Measurements from ENCODE around the gene ADARB2.

The ADARB2 gene

DNA sequence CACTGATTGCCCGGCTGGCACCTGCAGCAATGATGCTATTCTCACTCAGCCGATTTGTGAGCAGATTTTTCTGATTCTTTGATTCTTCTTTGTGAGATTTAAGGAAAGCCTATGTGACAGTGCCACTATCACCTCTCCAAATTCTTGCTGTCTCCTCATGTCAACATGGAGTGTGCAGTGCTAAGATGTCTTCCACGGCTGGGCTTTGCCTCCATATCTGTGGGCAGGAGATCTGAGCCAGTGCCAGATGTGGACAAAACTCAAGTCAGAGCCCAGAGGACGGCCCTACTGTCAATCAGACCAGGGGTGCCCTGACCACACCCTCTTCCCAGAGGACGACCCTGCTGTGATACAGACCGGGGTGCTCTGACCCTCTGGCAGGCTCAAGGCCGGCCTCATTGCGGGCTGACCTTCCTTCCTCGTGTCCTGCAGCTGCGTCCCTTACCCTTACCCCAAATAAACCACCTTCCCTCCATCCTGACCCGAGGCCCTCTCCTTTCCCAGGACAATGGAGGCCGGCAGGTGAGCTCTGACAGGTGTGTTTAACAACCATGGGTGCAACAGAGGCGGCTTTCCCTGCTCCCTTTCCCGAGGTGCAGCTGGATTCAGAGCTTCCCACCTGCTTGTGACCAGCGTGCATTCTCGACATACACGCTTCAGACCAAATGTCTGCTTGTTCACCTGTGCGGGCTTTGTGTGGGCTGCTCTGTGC lies 221.4 kb downstream of the ADARB2 start:
- DNase-seq = no peak

DNA sequence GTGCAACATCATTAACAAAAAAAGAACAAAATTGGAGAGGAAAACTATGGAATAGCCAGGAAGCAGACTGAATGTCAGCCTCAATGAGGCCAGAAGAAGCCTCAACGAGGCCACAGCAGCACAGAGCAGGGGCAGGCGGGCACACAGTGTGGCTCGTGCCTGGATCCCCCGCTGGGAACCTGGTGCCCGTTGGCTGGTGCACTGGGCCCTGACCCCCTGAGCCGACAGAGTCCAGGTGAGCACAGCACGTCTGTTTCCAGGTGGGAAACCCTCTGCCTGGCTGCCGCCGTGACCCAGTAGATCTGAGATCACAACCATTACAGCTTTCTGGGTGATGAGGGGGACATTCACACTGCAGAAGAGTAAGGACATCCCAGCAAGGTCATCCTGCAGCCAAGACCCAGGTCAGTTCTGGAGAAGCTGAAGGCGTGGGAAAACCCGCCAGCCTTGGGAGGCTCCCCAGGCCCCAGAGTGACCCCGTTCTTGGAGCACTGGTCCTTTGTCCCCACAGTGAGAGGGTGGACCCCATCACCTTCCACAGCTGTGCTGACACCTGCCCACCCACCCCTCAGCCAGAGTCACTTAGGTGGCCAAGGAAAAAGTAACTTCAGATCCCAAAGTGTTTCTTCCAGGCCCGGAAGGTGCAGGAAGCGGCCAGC lies 222.1 kb downstream of the ADARB2 start:
- DNase-seq = no peak

DNA sequence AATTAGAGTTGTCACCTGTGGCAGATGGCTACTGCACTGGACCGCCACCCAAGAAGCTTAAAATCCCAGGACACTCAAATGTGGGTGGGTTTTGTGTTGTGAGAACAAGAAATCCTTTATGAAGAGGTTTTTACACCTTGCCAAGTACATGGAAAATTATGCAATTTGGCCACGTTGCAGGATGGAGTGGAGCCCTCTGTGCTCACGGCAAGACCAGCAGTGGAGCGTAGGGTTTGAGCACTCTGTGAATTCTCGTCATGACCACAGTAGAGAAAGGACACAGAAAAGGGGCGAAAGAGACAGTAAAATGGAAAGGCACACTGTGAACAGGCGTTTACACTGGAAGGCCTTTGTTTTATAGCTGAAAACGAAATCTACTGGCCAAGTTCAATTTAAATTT lies 222.6 kb downstream of the ADARB2 start:
- DNase-seq = no peak

DNA sequence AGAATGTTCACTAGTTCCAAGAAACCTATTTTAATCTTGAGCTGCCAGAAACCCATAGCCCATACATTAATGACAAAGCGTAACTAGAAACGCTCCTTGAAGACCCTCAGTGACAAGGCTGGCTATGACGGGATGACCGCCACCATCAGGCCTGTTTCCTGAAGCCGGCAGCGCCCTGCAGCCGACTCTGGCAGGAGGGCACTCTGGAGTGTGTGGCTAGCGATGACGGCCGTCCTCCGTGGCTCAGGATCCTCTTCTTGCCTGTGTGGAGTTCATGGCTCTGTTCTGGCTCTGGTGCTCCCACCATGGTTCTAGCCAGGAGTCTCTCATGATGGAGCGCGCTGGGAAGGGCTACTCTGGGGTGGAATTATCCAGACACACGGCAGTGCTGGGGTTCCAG lies 224.1 kb downstream of the ADARB2 start:
- DNase-seq = no peak

DNA sequence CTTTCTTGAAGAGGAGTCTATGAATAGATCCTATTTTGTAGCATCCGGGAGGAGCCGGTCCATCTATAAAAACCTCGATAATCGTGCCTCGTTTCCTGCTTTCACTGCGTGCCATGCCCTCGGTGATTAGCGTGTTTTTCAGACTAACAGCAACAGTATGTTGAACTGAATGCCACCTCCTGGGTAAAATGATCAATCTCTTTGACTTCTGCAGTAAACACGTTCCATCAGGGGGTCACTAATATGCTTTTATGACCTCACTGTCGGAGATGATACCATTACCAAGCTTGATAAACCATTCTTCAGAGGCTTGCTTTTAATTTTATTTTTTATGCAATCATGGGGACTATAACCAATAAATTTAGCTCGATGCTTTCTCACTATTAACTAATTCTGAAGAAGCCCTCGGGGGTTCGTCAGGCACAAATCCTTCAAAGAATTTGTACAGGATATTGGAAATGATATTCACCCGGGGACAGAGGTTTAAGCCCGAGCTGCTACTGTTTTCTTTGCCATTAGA lies 228.3 kb downstream of the ADARB2 start:
- no peak for DNase-seq

DNA sequence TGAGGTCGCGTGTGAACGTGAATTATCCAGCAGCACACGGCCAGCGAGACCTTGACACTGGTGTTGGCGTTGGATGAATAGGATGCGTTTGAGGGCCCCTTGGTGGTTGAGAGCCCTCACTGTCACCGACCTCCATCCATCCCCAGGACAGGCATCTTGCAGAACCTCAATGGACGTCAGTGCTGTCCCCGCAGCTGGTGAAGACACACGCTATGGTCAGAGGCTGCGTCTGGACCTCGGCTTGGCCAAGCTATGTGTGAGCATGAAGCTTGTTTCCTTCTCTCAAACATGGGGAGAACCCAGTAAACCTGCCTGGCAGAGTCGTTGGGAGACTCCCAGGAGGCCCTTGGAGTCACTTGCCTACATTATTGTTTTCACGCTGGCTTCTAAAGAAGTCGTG lies 229.2 kb downstream of the ADARB2 start:
- no peak for DNase-seq

DNA sequence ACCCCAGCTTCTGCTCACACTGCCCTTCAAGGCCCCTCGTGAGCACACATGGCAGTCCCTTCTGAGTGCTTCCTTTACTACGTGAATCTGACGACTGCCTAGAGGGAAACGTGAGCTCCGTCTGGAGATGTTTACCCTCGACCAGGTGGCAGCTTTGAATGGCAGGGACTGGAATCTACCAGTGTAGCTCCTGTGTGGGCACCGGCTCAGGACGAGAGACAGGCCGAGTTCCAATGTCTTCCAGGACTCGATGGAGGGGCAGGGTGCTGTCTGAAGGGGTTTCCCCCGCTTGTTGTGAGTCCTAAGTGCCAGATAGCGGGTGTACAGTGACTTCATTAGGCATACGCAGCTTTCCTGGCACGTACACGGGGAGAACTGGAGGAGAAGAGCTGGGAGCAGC lies 229.9 kb downstream of the ADARB2 start:
- no peak for DNase-seq

DNA sequence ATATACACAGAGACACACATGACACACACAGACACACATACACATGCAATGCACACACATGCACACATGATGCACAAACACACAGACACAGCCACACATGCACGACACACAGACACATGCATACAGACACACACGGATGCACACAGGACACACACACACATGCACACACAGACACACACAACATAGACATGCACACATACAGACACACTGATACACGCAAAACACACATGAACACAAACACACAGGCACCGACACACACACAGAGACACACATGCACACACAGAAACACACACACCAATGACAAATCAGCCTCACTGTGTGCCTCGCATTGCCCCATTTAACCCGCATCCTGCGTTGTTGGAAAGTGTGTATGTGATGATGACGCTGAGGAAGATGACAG lies 232.4 kb downstream of the ADARB2 start:
- no peak for DNase-seq

DNA sequence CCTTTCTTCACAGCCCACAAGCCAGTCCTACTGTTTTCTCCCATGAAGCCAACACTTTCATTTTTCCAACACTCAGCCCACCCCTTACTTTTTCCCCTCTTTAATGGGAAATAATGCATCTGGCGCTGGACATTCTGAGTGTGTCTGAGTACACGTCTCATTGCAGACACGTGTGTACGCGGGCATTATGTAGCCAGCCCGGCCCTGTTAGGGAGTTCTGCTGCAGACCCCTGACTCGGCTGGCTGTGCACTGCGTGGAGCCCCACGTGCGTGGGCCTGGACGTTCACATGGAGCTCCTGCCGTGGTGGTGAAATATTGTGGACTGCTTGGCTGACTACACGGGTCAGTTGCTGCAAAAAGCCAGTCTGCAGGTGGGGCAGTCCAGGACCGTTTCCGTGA lies 233.0 kb downstream of the ADARB2 start:
- no peak for DNase-seq

DNA sequence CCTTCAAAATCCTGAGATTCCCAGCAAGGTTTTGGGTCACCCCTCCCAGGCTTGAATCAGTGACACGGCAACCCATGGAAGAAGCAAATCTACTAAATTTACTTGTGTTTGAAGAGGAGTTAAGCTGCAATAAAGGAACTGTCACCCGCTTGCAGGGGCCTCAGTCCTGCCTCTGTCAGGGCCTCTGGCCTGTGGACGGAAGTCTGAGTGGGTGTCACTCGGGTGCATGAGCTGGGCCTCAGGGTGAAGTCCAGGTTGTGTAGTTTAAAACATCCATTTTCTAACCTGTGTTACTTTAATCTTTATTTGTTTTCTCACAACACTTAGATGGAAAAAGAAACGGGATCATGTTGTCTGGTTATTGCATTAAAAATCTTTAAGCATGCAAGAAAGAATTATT lies 234.9 kb downstream of the ADARB2 start:
- DNase-seq = no peak

DNA sequence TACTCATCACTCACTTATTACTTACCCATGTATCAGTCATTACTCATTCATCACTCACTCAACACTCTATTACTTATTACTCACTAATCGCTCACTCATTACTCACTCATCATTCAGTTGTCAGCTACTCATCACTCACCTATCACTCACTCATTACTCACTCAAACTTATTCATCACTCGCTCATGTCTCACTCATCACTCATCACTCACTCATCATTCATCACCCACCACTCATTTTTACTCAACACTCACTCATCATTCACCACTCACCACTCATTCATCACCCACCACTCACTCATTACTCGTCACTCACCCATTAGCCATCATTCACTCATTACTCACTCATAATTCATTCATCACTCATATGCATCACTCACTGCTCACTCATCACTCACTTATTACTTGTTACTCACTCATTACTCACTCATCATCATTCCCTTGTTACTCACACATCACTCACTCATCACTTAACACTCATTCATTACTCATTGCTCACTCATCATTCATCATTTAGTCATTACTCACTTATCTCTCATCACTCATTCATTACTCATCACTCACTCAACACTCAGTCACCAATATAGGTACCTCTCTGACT lies 237.9 kb downstream of the ADARB2 start:
- no peak for DNase-seq

DNA sequence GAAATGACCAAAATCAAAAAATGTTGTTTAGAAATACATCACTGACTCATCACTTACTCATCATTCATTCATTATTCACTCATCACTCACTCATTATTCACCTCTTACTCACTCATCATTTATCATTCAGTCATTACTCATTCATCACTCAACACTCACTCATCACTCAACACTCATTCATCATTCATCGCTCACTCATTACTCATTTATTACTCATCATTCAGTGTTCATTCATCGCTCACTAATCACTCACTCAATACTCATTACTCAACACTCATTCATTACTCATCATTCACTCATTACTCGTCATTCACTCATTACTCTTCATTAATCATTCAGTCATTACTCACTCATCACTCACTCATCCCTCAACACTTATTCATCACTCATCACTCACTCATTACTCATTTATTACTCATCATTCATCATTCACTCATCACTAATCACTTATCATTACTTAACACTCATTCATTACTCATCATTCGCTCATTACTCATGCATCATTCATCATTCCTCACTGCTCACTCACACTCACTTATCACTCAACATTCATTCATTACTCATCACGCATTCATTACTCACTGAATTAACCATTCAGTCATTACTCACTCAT lies 238.5 kb downstream of the ADARB2 start:
- no peak for DNase-seq

DNA sequence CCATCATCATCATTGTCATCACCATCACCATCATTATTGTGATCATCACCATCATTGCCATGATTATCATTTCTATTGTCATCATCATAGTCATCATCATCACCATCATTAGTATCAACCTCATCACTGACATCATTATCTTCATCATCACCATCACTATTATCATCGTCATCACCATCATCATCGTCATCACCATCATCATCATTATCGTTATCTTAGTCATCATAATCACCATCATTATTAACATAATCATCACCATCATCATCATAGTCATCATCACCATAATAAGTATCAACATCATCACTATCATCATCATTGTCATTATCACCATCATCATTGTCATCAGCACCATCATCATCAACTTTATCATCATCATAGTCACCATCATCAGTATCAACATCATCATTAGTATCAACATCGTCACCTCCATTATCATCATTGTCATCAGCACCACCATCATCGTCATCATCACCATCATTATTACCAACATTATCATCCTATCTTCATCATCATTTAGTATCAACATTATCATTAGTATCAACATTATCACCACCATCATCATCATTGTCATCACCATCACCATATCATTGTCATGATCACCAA lies 241.3 kb downstream of the ADARB2 start:
- no peak for DNase-seq

DNA sequence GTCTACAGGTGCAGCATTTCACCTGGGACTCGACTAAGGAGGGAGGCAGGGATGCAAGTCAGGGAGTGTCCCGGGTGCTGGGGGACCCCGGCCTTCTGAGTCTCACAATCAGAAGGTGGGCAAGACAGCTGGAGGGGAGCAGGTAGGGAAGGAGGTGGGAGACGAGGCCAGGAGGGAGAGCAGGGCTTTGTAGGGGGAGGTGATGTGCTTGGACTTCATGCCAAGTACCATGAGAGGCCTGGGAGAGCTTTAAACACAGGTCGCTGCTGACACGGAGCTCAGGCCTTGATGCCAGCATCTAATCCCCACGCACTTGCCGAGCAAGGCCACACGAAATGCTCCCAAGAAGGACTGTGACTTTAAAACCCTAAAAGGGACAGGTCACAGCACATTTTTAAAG lies 244.7 kb downstream of the ADARB2 start:
- no peak for DNase-seq

DNA sequence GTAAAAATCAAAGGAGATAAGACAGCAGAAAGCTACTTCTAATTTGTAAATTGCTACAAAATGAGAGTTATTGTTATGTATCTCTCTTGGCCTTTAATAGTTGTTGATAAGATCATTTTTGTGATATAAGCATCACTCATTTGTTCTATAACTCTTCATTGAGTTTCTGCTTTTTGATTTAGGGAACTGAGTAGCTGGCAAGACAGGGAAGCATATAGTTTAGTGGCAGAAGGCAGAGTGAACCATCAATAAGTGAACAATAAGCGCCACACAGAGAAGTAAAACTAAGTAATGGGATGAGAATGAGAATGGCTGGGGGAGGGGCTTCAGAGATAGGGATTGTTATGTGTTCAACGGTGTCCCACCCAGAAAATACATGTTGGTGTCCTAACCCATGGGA lies 245.4 kb downstream of the ADARB2 start:
- DNase-seq = no peak

DNA sequence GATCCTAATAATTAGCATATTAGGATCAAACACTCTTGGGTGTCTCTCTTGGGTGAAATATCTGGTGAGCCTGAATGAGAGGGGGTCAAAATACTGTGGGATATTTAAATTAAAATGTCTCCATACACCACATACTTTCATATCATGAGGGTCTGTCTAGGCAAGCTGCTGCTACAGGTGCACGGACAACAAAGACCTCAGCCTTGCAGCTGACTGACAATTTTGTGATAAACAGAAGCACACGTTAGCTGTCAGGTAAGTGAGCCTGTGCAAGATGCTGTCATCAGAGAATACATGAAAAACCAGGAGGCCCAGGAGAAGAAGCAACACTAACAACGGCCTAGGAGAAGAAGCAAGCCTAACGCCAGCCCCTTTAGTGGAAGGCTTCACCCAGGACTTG lies 247.5 kb downstream of the ADARB2 start:
- DNase-seq = no peak

DNA sequence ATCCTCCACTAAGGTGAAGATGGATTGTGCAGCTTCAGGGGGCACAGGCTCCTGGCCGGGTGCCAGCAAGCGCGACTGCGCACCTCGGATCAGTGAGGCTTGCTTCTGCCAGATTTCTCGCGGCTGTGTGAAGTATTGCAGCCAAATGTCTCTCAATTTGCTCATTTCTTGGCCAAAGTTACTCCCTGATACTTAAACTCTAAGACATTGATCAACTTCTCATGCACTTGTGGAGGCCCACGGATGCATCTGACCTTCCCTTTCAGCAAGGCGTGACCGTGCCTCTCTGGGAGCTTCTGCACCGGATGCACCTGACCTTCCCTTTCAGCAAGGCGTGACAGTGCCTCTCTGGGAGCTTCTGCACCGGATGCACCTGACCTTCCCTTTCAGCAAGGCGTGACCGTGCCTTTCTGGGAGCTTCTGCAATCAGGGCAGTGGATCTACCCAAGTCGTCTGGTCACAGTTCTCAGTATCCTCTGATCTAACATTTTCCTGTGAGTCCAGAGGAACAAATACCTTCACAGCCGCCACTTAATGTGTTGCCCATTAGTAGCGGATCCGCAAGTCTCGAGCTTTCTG lies 248.3 kb downstream of the ADARB2 start:
- DNase-seq = no peak

DNA sequence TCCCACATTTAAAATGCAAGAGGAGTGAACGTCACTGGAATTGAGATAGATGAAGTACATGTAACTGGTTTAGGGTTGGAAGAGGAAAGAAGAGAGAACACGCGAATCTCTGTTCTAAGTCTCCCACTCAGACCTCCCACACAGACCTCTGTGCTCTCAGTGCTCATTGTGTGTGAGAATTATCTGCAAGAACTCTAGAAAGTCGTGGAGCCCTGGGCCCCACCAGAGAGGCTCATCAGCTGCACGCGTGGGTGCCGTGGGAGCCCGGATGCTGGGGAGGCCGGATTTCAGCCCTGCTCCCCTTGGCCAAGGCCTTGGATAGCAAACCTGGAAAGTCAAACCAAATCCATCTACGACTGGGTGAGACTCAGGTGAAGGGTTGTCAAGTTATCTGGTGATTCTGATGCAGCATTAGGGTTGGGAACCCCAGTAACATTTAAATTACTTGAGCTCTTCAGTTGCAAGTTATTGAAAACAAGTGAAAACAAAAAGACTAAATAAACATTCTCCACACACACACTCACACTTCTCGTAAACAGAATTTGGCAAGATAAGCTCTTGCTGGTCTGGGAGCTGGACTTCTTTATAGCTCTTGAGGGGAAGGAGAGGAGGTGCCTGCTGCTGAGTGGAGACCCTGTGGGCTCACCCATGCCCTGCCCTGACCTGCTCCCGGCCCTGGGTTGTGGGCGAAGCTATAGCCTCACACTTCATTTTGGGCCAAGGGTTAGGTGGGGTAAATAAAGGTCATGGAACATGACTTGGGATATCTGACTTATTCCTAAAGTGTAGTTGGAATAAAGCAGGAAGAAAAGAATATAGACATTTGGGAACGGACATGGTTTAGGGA lies 250.3 kb downstream of the ADARB2 start:
- DNase-seq = no peak

DNA sequence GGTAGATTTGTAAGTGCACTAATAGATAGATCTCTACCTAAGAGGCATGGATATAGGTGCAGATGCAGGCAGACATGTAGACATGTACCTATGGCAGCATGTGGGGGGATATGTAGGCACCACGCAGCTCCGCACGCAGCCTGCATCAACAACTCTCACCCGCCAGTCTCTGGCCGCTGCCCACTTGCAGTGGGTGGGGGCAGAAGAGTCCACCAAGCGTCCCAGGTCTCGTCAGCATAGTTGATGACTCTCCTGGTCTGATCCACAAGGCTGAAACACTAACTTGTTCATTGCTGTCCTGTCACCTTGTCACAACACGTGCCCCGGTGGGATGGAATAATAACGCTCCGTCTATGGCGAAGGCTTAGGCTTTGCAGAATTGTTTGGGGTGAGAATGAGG lies 252.0 kb downstream of the ADARB2 start:
- no peak for DNase-seq

DNA sequence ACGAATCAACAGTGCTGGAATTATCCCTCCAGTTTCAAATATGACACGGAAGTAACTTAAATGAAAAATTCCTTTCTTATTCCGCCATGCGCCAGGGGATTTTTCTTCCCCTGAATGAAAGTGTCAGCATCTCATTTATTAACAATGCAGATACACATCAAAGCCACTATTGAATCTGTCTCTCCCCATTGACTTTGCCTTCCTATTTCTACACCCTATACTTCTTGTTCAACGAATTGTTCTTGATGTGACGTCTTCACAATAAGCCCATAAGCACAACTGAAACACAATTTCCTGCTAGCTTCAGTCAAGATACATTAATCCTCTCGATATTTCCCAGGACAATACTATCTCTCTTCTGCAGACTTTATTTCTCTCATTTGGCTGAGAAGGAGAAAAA lies 253.5 kb downstream of the ADARB2 start:
- no peak for DNase-seq

DNA sequence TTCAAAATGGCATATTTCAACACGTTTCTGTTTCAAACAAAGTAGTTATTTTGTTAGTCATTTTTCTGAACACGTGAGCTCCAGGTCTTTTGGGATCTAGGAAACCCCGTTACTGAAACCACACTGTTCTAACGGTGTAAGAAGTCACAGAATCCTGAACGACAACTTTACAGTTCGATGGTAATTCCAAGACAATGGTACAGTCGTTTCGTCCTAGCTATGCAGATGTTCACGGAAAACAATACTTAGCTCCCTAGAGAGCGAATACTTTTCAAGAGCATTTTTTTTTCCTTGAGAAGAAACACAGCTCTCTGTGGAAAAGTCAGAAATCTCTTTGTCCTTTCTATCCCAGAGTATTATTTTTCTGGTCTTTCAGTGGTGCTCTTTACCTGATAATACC lies 254.1 kb downstream of the ADARB2 start:
- DNase-seq = no peak

DNA sequence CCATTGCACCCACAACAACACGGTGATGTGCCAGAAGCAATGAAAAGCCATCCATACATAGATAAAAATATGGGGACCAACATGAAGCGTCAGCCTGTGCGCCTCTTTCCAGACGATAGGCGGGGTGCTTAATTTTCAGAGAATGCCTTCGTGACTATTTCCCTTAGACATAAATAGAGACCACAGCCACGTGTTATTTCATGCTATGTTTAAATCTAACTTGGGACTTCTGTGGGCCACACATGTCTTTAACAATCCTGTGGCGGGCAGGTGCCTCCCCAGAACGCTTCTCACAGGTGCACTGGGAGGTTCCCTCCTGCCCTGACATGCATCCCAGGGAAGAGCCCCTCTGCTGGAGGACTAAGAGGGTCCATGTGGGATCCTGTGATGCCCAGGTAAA lies 259.7 kb downstream of the ADARB2 start:
- no peak for DNase-seq
